Spleen (tissue), 11 donors: ENCODE measurements around the gene LMCD1. TPM values are rescaled to one million over a fixed set of nuclear protein-coding genes. Genes with fewer than 3 reads are reported as not detected.

Experiments
- DNase-seq: peaks from one replicate; pipeline ENCODE4 v3.0.0-alpha.2; 2020
- H3K27ac ChIP-seq, 8 donors: fragments of 200-600 bp; sonication (generic) in 7 of 8; 1 replicate in 4 of 8; 2 replicates in 4 of 8; pipeline versions ENCODE4 v1.5.0 to v1.8.0; 2016 to 2021; ENCODE audit warnings: inconsistent platforms in 4 of 8, mild to moderate bottlenecking in 4 of 8, moderate library complexity in 1 of 8
- H3K27me3 ChIP-seq, 7 donors: fragments of 200-600 bp; sonication (generic) in 6 of 7; replicated peaks in 1 of 7; 1 replicate in 4 of 7; 2 replicates in 3 of 7; pipeline versions ENCODE4 v1.5.0 to v1.8.0; 2016 to 2021; ENCODE audit warnings: inconsistent platforms in 3 of 7, mild to moderate bottlenecking in 1 of 7
- H3K36me3 ChIP-seq, 6 donors: fragments of 200-600 bp; sonication (generic) in 5 of 6; 1 replicate in 4 of 6; 2 replicates in 2 of 6; pipeline versions ENCODE4 v1.5.0 to v1.8.0; 2016 to 2021; ENCODE audit warnings: inconsistent platforms in 2 of 6
- H3K4me1 ChIP-seq, 6 donors: fragments of 200-600 bp; sonication (generic) in 5 of 6; 1 replicate in 3 of 6; 2 replicates in 3 of 6; pipeline versions ENCODE4 v1.5.0 to v1.8.0; 2016 to 2021; ENCODE audit warnings: inconsistent platforms in 3 of 6
- H3K4me3 ChIP-seq, 8 donors: fragments of 200-600 bp; sonication (generic) in 7 of 8; 1 replicate in 4 of 8; 2 replicates in 4 of 8; pipeline versions ENCODE4 v1.5.0 to v1.8.0; 2016 to 2021; ENCODE audit warnings: inconsistent platforms in 4 of 8, mild to moderate bottlenecking in 4 of 8, moderate library complexity in 2 of 8
- H3K9me3 ChIP-seq, 8 donors: fragments of 200-600 bp; sonication (generic) in 7 of 8; 1 replicate in 4 of 8; 2 replicates in 4 of 8; pipeline versions ENCODE4 v1.5.0 to v1.8.0; 2016 to 2021; ENCODE audit warnings: inconsistent platforms in 4 of 8
- POLR2A ChIP-seq, 3 donors: fragments of 450-650 bp; IDR thresholded peaks; one replicate each; pipeline ENCODE4 v1.5.1; 2017; ENCODE audit warnings: antibody characterized with exemption in 3 of 3, mild to moderate bottlenecking in 1 of 3
- POLR2AphosphoS5 ChIP-seq, 3 donors: sonication (generic); formaldehyde crosslinking; IDR thresholded peaks; one replicate each; pipeline ENCODE4 v1.5.1; 2017; ENCODE audit warnings: antibody characterized with exemption in 3 of 3
- whole genome bisulfite sequencing, 5 donors: extraction: QIAGEN DNeasy Blood & Tissue Kit in 3 of 5; methylation state at CpG; one replicate each; pipeline versions ENCODE4 v1.1.5 to v1.1.7; 2013 to 2018; 5-methylcytosine and 5-hydroxymethylcytosine counted together
- intact Hi-C: fragments of 100-400 bp; cut with DNase I; formaldehyde crosslinking; loops from one replicate; pipeline ENCODE4 v1.15.0; 2023; ENCODE audit warnings: low total_unique reads
- polyA plus RNA-seq, 3 donors: library from polyadenylated mRNA; stranded (reverse); fragments of 200-250 nt; gene quantifications; one replicate each; pipeline ENCODE4 v1.2.1, GENCODE V29; 2013
- total RNA-seq, 7 donors: library from RNA; depleted of rRNA in 3 of 7; stranded (reverse); fragments of >200 nt in 3 of 7; fragmentation: NEBNext Ultra II Directional in 4 of 7; extraction: Animal tissue kit (Norgen Biotek cat#: 25700) in 4 of 7; gene quantifications; one replicate each; pipeline versions ENCODE4 v1.1.0 to v1.2.1, GENCODE V29; 2016 to 2021
- TF ChIP-seq, protein P1 (sequence below), 11 experiments: fragments of 200-600 bp in 7 of 11; fragments of 450-650 bp in 4 of 11; sonication (generic) in 4 of 11; IDR thresholded peaks in 8 of 11; conservative IDR thresholded peaks in 3 of 11; 1 replicate in 7 of 11; 2 replicates in 4 of 11; pipeline versions ENCODE4 v1.4.0 to v1.8.0; 2016 to 2021; ENCODE audit warnings: antibody characterized with exemption in 11 of 11, inconsistent platforms in 4 of 11, mild to moderate bottlenecking in 1 of 11
- donor health status: healthy with polysubstance abuse.
- donor health status: DM: no; HTN: no; CAD: no; lungs with moderate emphysema.
- donor health status: DM: no; HTN: no; CAD: no.
- donor health status: Bipolar disorder and iron deficiency.
- donor health status: healthy.
- donor health status: DM: no; HTN: no; CAD: no.
- donor health status: DM: yes; HTN: yes; CAD: no.

LMCD1 gene
- total and polyA plus RNA-seq, 10 donors, result 24.5 to 203 (median 78.7) TPM

DNA sequence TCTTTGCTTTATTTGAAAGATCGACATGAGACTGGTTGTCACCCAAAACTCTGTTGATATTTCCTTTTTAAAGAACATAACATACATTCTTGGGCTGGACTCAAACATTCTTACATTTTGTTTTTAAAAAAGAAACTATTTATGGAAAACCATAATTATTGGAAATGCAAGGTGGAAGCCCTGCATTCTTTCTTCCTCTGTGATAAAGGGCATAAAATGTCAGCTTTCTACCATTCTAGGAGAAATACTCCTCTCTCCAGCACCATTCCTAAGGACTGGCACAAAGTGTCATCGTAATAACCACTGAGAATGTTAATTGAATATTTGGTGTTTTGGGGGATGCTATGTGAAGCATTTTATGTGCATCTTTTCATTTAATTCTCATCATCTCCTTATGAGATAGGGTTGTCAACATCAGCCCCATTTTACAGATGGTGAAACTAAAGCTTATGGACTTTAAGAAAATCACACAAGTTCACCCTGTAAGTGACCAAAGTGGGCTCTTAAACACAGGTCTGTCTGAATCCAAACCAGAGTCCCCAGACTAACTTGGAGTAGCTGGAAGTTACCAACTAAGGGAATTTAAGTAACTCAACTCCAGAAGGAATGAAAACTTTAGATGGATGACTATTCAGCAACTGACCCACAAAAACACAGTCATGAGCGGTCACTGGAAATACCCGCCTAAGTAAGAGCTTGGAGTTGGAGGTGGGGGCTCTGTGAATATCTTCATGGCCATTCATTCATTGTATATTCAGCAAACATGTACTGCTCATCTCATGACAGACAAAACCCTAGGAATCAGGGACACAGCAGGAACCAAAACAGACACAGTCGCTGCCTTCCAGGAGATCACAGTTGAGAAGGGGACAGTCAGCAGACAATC, 45.9 kb upstream of the LMCD1 start:
- H3K27ac ChIP-seq, result peak overlapping the region in 6 of 8 donors; percentile 11 to 48 (median 18)
- no peak for DNase-seq
- H3K36me3 ChIP-seq, result no peaks in the 10 kb centered on the region
- intact Hi-C loops, result no loop called here
- TF ChIP-seq POLR2A (IDR thresholded peaks at IDR 0.05), result no peak
- TF ChIP-seq, protein P1, sequence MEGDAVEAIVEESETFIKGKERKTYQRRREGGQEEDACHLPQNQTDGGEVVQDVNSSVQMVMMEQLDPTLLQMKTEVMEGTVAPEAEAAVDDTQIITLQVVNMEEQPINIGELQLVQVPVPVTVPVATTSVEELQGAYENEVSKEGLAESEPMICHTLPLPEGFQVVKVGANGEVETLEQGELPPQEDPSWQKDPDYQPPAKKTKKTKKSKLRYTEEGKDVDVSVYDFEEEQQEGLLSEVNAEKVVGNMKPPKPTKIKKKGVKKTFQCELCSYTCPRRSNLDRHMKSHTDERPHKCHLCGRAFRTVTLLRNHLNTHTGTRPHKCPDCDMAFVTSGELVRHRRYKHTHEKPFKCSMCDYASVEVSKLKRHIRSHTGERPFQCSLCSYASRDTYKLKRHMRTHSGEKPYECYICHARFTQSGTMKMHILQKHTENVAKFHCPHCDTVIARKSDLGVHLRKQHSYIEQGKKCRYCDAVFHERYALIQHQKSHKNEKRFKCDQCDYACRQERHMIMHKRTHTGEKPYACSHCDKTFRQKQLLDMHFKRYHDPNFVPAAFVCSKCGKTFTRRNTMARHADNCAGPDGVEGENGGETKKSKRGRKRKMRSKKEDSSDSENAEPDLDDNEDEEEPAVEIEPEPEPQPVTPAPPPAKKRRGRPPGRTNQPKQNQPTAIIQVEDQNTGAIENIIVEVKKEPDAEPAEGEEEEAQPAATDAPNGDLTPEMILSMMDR (IDR thresholded peaks at IDR 0.05 in 8 of 11, conservative IDR thresholded peaks at IDR 0.05 in 3 of 11), result no peak
- TF ChIP-seq POLR2AphosphoS5 (IDR thresholded peaks at IDR 0.05), result no peak
- 82 to 92% (median 87%) methylated on average over 5 of the region's 5 CpGs for WGBS, 5 donors
- no peaks in the 10 kb centered on the region for H3K4me1 ChIP-seq
- H3K4me3 ChIP-seq, result no peak overlapping the region
- H3K9me3 ChIP-seq, result no peaks in the 10 kb centered on the region
- no peaks in the 10 kb centered on the region for H3K27me3 ChIP-seq

DNA sequence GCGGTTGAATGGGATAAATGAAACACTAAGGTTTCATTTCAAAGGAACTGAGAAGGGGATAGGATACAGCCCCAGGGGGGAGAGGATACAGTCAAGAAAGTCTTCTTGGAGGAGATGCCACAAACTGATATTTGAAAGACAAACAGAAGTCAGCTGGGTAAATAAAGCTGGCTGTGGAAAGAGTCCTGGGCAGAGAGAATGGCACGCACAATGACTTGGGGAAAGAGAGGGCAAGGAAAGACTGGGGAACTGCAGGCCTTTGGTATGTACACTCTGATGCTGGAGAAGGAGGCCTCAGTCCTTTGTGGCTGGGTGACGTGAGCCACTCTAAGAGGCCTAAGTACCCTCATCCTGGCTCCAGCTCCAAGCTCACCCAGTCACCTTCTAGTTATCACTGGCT, 45.2 kb upstream of the LMCD1 start:
- TF ChIP-seq, protein P1 (IDR thresholded peaks at IDR 0.05 in 8 of 11, conservative IDR thresholded peaks at IDR 0.05 in 3 of 11), result no peak
- no peak for DNase-seq
- Histone ChIP-seq H3K27ac (peak overlapping the region in 5 of 8 donors; percentile 11 to 48 (median 18)), H3K27me3 (no peaks in the 10 kb centered on the region), H3K36me3 (no peaks in the 10 kb centered on the region), H3K4me3 (no peak overlapping the region), H3K4me1 (no peaks in the 10 kb centered on the region), H3K9me3 (no peaks in the 10 kb centered on the region)
- intact Hi-C loops, result no loop called here
- WGBS, 5 donors, result 83 to 89% (median 87%) methylated on average over 3 of the region's 3 CpGs

DNA sequence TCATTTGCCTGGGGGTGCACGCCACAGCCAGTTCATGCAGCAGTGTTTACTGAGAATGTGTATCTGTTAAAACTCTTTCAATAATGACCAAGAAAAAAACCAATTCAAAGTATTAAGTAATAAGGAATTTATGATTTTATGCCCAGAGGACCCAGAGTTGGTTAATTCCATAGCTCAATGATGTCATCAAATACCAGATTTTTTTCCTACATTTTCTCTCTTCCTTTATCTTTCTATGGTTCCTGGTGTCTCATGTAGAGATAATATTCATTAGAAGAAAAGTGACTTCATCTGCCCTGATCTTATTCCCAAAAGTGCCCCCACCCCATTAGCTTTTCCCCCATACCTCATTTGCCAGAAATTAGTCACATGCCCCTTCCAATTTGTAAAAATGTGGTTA, 44.6 kb upstream of the LMCD1 start:
- WGBS, 5 donors, result 91 to 100% (median 96%) methylated on average over 1 of the region's 1 CpG

DNA sequence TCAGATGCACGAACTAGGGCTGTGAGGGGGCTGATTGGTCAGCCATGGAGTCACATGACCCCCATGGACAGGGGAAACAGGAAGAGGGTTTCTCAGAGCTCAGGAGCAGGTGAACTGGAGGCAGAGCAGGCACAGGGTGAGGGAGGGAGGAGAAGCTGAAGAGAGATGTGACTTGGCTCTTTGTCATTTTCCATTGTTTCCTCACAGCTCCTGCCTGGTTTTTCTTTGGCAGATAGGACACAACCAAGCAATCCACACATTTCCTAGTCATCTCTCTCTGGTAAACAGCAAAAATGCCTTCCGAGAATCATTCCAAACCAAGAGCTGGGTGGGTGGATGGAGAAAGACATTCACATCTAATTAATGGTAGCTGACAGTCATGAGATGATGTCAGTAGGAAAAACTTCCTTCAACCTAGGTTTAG, 43.4 kb upstream of the LMCD1 start:
- Histone ChIP-seq H3K4me3 (no peak overlapping the region), H3K9me3 (no peaks in the 10 kb centered on the region), H3K36me3 (no peaks in the 10 kb centered on the region), H3K27me3 (no peaks in the 10 kb centered on the region), H3K4me1 (no peaks in the 10 kb centered on the region), H3K27ac (peak overlapping the region in 5 of 8 donors; percentile 1 to 42 (median 34))
- DNase-seq, result no peak
- TF ChIP-seq POLR2AphosphoS5 (IDR thresholded peaks at IDR 0.05) (no peak), POLR2A (IDR thresholded peaks at IDR 0.05) (no peak)
- TF ChIP-seq, protein P1 (IDR thresholded peaks at IDR 0.05 in 8 of 11, conservative IDR thresholded peaks at IDR 0.05 in 3 of 11), result no peak
- intact Hi-C loops, result no loop called here
- WGBS, 5 donors, result 71 to 88% (median 82%) methylated on average over 2 of the region's 2 CpGs

More for the DNA sequence above, 44.6 kb upstream of the LMCD1 start:
- H3K27me3 ChIP-seq, result no peaks in the 10 kb centered on the region
- H3K36me3 ChIP-seq, result no peaks in the 10 kb centered on the region
- no peaks in the 10 kb centered on the region for H3K9me3 ChIP-seq
- no peak overlapping the region for H3K4me3 ChIP-seq
- H3K27ac ChIP-seq, result peak overlapping the region in 1 of 8 donors; percentile 48
- H3K4me1 ChIP-seq, result no peaks in the 10 kb centered on the region
- TF ChIP-seq POLR2A (IDR thresholded peaks at IDR 0.05) (no peak), POLR2AphosphoS5 (IDR thresholded peaks at IDR 0.05) (no peak)
- TF ChIP-seq, protein P1 (IDR thresholded peaks at IDR 0.05 in 8 of 11, conservative IDR thresholded peaks at IDR 0.05 in 3 of 11), result no peak
- no peak for DNase-seq
- intact Hi-C loops, result no loop called here
